Panc1 (cell line): ENCODE results near the gene ST6GALNAC1. TPM values are rescaled to one million over a fixed set of nuclear protein-coding genes. Genes with fewer than 3 reads are reported as not detected.

Experiments used
- ATAC-seq: fragments of 200-7000 bp; cut with Tn5 transposase; 2 replicates; pipeline ENCODE4 v1.9.1; 2020; ENCODE audit warnings: mild to moderate bottlenecking, moderate library complexity
- BruUV-seq: library from RNA; stranded (reverse); fragments of 400-500 nt; replicated peaks from 2 replicates; lab custom pipeline; 2021; lab: Mats Ljungman, UMichigan
- CTCF ChIA-PET: fragments of 300-600 bp; sonication (Branson Sonifier 250); formaldehyde crosslinking; loops from one replicate; lab custom pipeline; 2022; ENCODE audit warnings: antibody characterized with exemption; lab: Charles Lee
- POLR2A ChIA-PET: fragments of 300-600 bp; sonication (Branson Sonifier 250); formaldehyde crosslinking; loops from one replicate; lab custom pipeline; 2022; ENCODE audit warnings: antibody characterized with exemption; lab: Charles Lee
- DNase-seq: peaks from one replicate; pipeline ENCODE4 v3.0.0-alpha.2; 2010; ENCODE audit warnings: low read depth, low spot score
- H3K27ac ChIP-seq: 2 replicates; pipeline ENCODE4 v1.5.1; 2011; ENCODE audit warnings: mild to moderate bottlenecking, low read length, inconsistent platforms
- H3K27me3 ChIP-seq: fragments of 200-500 bp; sonication (Bioruptor generic); 2 replicates; pipeline ENCODE4 v1.6.0; 2014; ENCODE audit warnings: low read length, inconsistent platforms; ENCODE audit not compliant: control insufficient read depth, insufficient read depth
- H3K36me3 ChIP-seq: fragments of 200-500 bp; sonication (Bioruptor generic); 2 replicates; pipeline ENCODE4 v1.5.1; 2014; ENCODE audit warnings: inconsistent platforms, mild to moderate bottlenecking, low read length, moderate library complexity; ENCODE audit not compliant: control insufficient read depth, insufficient read depth
- H3K4me1 ChIP-seq: 2 replicates; pipeline ENCODE4 v1.5.1; 2011; ENCODE audit warnings: inconsistent platforms, mild to moderate bottlenecking, low read length, moderate library complexity; ENCODE audit not compliant: control insufficient read depth, insufficient read depth
- H3K4me3 ChIP-seq, 2 experiments: 2 replicates each; pipeline ENCODE4 v1.5.1; 2011 to 2012; ENCODE audit warnings: low read depth in 2 of 2, low read length in 2 of 2, mild to moderate bottlenecking in 2 of 2, inconsistent platforms in 1 of 2, moderate library complexity in 1 of 2
- H3K9me3 ChIP-seq: fragments of 200-500 bp; sonication (Bioruptor generic); 2 replicates; pipeline ENCODE4 v1.5.1; 2014; ENCODE audit warnings: low read depth, mild to moderate bottlenecking, inconsistent platforms, low read length, moderate library complexity; ENCODE audit not compliant: control insufficient read depth, insufficient read depth
- CTCF ChIP-seq: fragments of 450-650 bp; IDR thresholded peaks from 2 replicates; pipeline ENCODE4 v1.5.1; 2017; ENCODE audit warnings: mild to moderate bottlenecking
- POLR2AphosphoS5 ChIP-seq: IDR thresholded peaks from 2 replicates; pipeline ENCODE4 v1.6.1; 2012; ENCODE audit warnings: mild to moderate bottlenecking, low read depth, low read length, moderate library complexity
- REST ChIP-seq, 2 experiments: IDR thresholded peaks; 2 replicates each; pipeline ENCODE4 v1.6.1; 2011 to 2012; ENCODE audit warnings: low read depth in 2 of 2, control low read depth in 1 of 2, low read length in 1 of 2, mild to moderate bottlenecking in 1 of 2, moderate library complexity in 1 of 2; ENCODE audit not compliant: insufficient read depth in 1 of 2
- SIN3A ChIP-seq: IDR thresholded peaks from 2 replicates; pipeline ENCODE4 v1.6.1; 2012; ENCODE audit warnings: low read depth, mild to moderate bottlenecking, low read length, moderate library complexity, borderline replicate concordance; ENCODE audit not compliant: insufficient read depth
- TCF7L2 ChIP-seq: IDR thresholded peaks from 2 replicates; pipeline ENCODE4 v1.6.1; 2011; ENCODE audit warnings: mild to moderate bottlenecking, low read depth, low read length, inconsistent platforms
- in situ Hi-C: cut with HindIII; loops from 2 replicates; pipeline ENCODE4 v1.10.0; 2016; ENCODE audit warnings: low sequenced_read_pairs, low pct_unique_long_range_greater_than_20kb
- intact Hi-C: fragments of 100-400 bp; cut with micrococcal nuclease; formaldehyde crosslinking; loops from one replicate; pipeline ENCODE4 v1.10.0; 2022; ENCODE audit not compliant: unreplicated experiment
- total RNA-seq: library from RNA; stranded (reverse); gene quantifications from one replicate; pipeline ENCODE4 v1.2.1, GENCODE V29; 2021; ENCODE audit not compliant: unreplicated experiment

The ST6GALNAC1 gene
- total RNA-seq, 1 experiment from 2014 or later = 0.15 TPM

DNA sequence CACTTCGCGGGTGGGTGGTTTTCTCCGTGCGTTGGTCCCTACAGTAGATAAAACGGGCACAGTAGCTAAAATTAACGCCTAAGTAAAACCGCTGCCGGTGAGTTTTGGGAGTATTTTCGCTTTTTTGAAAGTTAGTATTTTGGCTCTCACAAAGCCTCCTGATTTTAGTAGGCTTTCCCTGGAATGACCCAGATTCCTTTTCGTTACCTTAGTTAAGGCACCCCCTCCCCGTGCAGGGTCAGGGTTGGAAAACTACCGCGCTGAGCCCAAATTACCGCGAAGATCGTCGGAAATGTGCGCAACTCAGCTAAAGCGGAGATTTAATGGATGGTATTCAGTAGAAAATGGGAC lies 28.3 kb upstream of the ST6GALNAC1 start:
- H3K4me1 ChIP-seq = peaks cover 16% of the 10 kb centered on the region
- BruUV-seq = no TSS peak
- intact Hi-C loops (no loop called here), in situ Hi-C loops (no loop called here)
- no peak for DNase-seq
- ChIA-PET POLR2A (no interaction called here), CTCF (interaction anchor here (0.7 to 1.4 kb wide), 4 partner anchors 10 to 229 kb away, joined by 3 to 6 read pairs (median 4); no protein-coding TSS in a partner anchor)
- ATAC-seq = peak; percentile 36
- peak overlapping the region; percentile 82 to 94 for H3K4me3 ChIP-seq
- H3K27me3 ChIP-seq = no peaks in the 10 kb centered on the region
- H3K27ac ChIP-seq = peak overlapping the region; percentile 99
- H3K36me3 ChIP-seq = peaks cover 2% of the 10 kb centered on the region; the same call in 1 of the 2 replicates
- H3K9me3 ChIP-seq = no peaks in the 10 kb centered on the region
- no peak for TF ChIP-seq TCF7L2
- no peak for TF ChIP-seq CTCF
- no peak; the same call in 1 of the 2 replicates for TF ChIP-seq SIN3A
- TF ChIP-seq POLR2AphosphoS5 = peak; percentile 96
- TF ChIP-seq REST (IDR thresholded peaks at IDR 0.05; ENCODE audit: insufficient read depth in 1 of 2, low read depth in 2 of 2, low read length in 1 of 2) = no peak

- BruUV-seq = no TSS peak
- Histone ChIP-seq H3K27me3 (no peaks in the 10 kb centered on the region), H3K4me1 (peaks cover 16% of the 10 kb centered on the region), H3K27ac (peak overlapping the region; percentile 99), H3K4me3 (peak overlapping the region; percentile 82 to 94), H3K36me3 (peaks cover 2% of the 10 kb centered on the region; the same call in 1 of the 2 replicates), H3K9me3 (no peaks in the 10 kb centered on the region)
- TF ChIP-seq REST (IDR thresholded peaks at IDR 0.05; ENCODE audit: insufficient read depth in 1 of 2, low read depth in 2 of 2, low read length in 1 of 2) (0 out of 4 replicates have a peak, but pooled peaks of 1 of the 2 experiments have one; percentile 42), POLR2AphosphoS5 (peak; percentile 81), CTCF (no peak)
- intact Hi-C loops = no loop called here
- in situ Hi-C loops = no loop called here
- ChIA-PET POLR2A (interaction anchor here (0.5 to 0.6 kb wide), 3 partner anchors 88 to 551 kb away, joined by 3 to 6 read pairs (median 4); no protein-coding TSS in a partner anchor), CTCF (interaction anchor here (0.6 to 1.4 kb wide), 7 partner anchors 10 to 229 kb away, joined by 3 to 13 read pairs (median 4); no protein-coding TSS in a partner anchor)
- peak; percentile 97 for DNase-seq
- ATAC-seq = peak; percentile 99
Measured at GRCh38 chr17:76671123-76671911, 27.8 kb upstream of the ST6GALNAC1 start.
